NCI-H748 treated with DMSO at 0.1 percent for 48 hours (cell line): ENCODE measurements around the gene TMEM50A.
"Not testable (repeated sequence)": the region's sequence is repeated elsewhere in the genome, so short reads cannot be mapped to it uniquely, and the experiment has no call there.

Experiments
- DNase-seq: peaks from one replicate; lab custom pipeline; 2025; lab: John Stamatoyannopoulos, UW

The TMEM50A gene

DNA sequence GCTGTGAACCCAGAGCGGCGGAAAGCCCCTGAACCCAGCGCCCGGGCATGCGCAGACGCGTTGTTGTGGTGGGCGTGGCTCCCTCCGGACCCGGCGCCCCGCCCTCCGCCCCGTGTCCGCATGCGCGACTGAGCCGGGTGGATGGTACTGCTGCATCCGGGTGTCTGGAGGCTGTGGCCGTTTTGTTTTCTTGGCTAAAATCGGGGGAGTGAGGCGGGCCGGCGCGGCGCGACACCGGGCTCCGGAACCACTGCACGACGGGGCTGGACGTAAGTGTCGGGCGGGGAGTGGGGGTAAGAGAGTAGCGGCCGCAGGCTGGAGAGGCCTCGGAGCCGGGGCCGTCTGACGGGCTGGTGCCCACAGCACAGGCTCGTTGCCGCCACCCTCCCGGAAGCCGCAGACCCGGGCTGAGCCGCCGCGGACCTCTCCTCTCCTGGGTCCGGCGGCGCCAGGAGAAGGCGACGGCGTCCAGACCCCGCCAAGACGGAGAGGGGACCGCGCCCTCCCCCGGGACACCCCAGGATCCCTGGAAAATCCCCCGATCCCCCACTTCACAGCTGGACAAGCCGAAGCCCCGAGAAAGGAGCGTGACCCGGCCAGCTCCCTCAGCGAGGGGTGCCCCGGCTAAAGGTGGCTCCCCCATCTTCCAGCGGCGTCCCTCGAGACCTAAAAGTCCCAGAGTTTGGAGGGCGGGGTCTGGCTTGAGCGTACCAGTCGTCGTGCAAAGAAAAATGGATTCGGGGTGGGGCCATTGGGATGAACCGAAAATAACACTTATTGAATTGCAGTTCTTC lies at the start of gene TMEM50A:
Gene TMEM50A, plus strand, starts transcription at position 147 of the 794 bp plus-strand sequence. CDS start 2,153 bp downstream, outside the sequence.
- DNase-seq, result peak; percentile 60

DNA sequence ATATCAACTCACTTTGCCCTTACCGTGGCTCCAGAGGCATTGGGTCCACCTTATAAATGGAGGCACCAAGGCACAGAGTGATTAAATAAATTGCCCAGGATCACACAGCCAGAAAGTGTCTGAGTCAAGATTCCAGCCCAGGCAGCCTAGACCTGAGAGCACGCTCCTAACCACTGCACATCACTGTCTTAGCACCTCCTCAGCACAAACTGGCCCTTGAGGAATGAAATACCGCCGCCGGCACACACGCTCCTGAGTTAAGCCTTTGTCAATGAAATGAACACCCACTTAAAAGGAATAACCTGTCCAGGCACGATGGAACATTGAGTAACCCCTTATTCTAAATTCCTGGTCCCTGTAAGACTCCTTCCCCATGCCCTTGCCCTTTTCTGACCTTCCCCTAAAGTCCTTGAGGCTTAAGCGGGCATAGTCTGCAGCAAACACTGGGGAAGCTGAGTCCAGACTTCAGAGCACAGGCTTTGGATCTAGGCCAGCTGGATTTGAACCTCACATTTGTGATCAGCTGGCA lies 49.5 kb upstream of the TMEM50A start:
- DNase-seq, result not testable (repeated sequence)

DNA sequence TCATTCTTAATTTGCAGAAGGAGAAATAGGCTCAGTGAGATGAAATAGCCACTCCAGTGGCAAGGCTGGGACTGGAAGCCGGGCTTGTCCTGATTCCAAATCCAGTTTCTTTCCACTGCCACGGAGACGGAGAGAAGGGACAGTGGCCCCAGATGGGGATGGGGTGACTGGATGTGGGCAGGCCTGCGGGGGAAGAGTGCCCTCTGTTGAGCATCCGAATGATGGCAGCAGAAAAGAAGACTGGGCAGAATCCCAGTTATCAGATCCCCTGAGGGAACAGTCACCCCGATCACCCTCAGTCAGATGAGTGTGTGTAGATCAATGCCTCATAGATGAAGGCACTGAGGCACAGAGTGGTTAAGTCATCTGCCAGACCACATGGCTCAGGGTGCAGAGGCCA lies 48.1 kb upstream of the TMEM50A start:
- not testable (repeated sequence) for DNase-seq

DNA sequence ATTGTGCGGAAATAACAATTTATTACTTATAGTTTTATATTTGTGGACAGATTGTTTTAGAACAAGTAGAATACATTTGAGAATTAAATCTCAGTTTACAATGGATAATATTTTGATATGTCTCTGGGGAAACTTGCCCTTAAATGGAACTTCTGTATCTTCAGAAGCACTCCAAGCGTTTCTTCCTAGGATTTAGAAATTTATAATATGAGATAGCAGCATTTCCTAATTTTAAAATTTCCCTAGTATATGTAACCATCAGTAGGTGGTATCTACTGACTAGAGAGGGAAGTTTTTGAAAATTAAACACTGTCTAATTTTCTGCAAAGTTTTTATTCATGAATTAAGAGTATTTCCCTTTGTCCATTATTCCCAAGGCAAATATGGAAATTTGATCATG lies 44.7 kb upstream of the TMEM50A start:
- DNase-seq, result not testable (repeated sequence)

DNA sequence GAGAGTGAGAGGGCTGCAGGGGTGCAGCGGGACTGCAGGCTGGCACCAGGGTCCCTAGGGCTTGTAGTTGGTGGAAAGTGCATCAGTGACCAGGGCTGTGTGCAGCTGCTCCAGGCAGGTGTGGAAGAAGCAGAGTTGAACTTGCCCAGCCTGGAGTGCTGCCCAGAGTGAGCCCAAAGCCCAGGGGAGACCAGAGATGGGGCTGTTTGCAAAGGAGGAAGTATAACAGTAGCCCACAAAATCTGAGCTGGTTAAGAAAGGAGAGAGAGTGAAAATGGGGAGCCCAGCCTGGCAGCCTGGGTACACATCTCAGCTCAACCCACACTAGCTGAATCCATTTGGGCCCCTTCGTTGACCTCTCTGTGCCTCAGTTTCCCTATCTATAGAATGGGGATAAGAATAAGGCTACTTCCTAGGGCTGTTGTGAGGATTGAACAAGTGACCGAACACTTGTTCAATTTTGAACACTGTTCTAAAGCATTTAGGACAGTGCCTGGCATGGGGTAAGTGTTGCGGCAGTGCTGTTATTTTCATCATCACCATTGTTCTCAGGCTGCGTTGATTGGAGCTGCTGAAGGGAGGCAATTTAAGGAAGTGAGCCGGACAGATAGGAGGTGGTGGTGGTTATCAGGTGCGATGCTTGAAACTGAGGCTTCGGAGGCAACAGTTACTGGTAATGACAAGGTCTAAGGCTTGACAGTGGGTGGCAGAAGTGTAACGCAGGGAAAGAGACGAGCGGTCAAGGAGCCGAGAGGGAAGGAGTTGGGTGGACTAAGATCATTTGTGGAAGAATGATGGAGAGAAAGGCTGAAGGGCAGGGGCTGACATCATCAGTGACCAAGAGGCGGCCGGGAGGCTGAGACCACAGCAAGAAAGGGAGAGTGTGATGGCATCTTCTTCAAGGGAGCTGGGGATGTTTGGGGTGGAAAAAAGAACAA lies 43.0 kb upstream of the TMEM50A start:
- DNase-seq, result not testable (repeated sequence)

DNA sequence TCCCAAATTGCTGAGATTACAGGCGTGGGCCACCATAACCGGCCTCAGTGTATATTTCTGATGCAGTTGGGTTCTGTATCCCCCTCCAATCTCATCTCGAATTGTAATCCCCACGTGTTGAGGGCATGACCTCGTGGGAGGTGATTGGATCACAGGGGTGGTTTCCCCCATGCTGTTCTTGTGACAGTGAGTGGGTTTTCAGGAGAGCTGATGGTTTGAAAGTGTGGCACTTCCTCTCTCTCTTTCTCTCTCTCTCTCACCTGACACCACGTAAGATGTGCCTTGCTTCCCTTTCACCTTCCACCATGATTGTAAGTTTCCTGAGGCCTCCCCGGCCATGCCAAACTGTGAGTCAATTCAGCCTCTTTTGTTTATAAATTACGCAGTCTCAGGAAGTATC lies 41.6 kb upstream of the TMEM50A start:
- not testable (repeated sequence) for DNase-seq

DNA sequence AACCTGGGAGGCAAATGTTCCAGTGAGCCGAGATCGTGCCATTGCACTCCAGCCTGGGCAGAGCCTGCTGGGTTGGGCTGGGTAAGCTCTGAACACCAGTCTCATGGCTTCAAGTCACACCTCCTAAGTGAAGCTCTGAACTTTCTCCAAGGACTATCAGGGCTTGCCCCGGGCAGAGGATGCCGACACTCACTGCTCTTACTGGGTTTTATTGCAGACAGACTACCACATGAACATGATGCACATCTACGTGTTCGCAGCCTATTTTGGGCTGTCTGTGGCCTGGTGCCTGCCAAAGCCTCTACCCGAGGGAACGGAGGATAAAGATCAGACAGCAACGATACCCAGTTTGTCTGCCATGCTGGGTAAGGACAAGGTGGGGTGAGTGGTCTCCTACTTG lies 37.4 kb upstream of the TMEM50A start:
- DNase-seq, result not testable (repeated sequence)

DNA sequence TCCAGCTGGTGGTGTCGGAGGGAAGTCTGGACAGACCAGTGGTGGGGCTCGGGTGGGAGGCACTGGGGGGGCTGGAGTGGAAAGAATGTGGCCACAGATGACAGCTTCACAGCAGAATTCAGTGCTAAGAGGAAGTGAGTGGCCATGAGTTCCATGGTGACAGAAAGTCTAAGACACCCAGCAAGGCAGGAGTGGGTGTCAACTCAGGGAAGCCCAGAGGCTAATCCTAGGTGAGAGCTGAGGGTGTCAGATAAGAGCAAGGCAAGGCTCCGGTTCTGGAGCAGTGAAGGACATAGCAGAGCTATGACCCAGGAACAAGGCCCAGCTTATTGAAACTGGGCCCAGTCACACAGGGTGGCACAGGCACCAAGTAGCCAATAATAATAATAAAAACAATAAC lies 35.8 kb upstream of the TMEM50A start:
- DNase-seq, result not testable (repeated sequence)

DNA sequence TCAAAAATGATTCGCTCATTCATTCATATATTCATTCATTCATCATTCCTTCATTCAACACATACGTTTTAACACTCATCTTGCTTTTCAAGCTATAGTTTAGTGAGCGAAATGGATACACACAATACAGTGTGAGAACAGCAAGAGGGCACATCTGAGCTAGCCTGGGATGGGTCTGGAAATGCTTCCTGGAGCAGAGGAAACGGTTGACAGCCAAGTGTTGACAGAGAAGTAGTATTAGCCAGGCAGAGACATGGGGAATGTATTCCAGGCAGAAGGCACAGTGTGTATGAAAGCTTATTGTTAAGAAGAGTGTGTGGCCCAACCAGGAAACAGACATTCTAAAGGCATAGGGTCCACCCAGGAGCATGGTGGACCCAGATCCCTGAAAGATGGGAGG lies 33.2 kb upstream of the TMEM50A start:
- not testable (repeated sequence) for DNase-seq

DNA sequence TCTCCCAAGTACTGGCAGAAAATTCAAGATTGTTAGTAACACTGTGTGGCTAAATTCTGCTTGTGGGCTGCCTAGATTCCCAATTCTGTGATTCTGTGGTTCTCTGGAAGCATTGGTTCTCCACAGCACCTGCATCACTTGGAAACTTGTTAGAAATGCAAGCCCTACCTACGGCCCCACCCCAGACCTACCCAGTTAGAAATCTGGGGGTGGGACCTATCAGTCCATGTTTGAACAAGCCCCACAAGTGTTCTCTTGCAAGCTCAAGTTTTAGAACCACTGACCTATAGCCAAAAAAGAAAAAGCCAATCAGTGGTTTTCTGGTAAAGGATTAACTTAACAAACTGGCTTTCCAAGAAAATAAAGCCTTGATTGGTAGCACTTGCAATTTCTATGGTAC lies 30.0 kb upstream of the TMEM50A start:
- DNase-seq, result not testable (repeated sequence)

DNA sequence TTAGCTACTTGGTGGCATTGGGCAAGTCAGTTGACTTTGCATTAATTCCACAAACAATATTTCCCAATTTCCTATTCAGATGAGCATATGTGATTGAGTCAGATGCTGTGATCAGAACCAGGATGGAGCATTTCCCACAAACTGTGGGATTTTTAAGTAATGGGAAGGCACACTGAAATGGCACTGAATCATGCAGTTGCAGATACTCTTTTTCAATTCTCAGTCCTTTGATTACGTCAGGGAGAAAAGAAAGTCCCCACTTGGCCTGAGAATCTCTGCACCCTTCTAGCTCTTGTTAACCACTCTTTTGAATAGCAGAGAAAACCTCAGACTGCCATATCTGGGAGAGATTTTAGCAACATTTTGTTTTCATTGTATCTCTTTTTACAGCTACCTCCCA lies 29.0 kb upstream of the TMEM50A start:
- not testable (repeated sequence) for DNase-seq

DNA sequence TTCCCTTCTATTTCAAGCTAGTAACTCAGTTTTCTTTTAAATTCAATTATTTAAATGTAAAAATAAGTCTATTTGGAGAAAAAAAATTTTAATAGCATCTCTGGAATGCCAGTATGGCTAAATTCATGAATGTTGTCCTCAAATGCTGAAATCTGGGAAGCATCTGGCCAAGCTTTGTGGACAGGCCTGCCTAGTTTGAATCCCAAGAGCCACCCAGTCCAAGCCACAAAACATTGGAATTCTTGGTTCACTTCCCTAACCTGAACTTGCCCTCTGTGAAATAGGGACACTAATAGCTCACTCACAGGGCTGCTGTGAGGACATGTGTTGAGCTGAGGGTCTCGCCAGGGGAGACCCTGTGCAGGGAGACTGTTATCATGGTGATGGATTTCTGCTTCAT lies 28.6 kb upstream of the TMEM50A start:
- DNase-seq, result not testable (repeated sequence)

DNA sequence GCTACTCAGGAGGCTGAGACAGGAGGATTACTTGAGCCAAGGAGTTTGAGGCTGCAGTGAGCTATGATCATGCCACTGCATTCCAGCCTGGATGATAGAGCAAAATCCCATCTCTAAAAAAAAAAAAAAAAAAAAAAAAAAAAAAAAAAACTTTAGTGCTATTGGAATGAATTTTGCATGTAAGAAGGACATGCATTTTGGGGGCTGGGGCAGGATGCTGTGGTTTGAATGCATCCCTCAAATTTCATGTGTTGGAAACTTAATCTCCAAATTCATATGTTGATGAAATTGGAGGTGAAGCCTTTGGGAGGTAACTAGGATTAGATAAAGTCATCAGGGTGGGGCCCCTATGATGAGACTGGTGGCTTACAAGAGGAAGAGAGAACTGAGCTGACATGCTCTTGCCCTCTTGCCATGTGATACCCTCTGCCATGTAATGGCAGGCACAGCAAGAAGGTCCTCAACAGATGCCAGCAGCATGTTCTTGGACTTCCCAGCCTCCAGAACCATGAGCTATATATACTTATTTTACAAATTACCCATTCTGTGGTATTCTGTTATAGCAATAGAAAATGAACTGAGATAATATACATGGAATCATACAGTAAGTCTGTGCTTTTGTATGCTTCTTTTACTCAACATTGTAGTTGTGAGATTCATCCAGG lies 25.2 kb upstream of the TMEM50A start:
- not testable (repeated sequence) for DNase-seq

DNA sequence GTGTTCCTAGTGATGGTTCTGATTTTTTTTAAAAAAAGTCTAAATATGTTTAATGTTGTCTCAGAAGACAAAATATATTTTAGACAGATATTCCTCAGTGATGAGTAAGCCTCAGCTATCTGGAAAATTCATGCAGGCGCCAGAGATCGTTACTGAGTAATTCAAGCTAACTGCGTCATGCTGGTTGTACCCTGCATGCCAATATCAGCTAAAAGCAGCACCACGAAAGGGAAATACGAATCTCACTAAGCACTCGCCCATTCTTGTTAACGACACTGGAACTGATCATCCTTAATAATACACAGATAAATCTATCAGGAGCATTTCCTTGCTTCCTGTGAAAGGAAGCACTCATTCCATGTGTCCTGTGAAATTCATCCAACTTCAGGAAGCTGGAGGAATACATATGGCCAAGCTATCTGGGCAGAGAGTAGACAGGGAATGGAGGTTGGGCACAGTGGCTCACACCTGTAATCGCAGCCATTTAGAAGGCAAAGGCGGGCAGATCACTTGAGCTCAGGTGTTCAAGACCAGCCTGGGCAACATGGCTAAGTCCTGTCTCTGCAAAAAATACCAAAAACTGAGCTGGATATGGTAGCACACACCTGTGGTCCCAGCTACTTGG lies 17.7 kb upstream of the TMEM50A start:
- not testable (repeated sequence) for DNase-seq

DNA sequence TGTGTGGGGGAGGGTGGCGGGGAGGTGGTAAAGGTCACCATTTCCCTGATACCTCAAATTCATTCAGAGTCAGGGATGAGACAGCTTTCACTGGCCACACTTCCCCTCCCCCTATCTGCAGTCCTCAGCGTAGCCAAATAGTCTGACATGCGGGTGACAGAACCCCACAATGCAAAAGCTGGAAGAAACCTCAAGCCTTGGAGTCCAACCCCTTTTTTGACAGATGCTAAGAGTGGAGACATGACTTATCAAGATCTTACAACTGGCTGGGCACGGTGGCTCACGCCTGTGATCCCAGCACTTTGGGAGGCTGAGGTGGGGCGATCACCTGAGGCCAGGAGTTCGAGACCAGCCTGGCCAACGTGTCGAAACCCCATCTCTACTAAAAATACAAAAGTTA lies 16.0 kb upstream of the TMEM50A start:
- DNase-seq, result not testable (repeated sequence)

DNA sequence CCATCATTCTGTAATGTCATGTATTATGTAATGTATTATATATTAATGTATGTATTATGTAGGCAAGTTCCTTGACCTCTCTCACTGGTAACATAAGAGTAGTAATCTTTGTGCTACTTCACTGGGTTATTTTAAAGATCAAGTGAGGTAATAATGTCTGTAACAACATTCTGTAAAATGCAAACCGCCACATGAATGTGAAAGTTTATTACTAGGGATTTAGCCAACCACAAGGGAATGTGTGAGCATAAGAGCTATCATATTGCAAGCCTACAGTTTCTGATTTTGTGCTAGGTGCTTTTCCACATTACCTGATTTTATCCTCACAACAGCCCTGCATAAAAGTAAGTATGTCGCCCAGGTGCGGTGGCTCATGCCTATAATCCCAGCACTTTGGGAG lies 13.7 kb upstream of the TMEM50A start:
- not testable (repeated sequence) for DNase-seq

DNA sequence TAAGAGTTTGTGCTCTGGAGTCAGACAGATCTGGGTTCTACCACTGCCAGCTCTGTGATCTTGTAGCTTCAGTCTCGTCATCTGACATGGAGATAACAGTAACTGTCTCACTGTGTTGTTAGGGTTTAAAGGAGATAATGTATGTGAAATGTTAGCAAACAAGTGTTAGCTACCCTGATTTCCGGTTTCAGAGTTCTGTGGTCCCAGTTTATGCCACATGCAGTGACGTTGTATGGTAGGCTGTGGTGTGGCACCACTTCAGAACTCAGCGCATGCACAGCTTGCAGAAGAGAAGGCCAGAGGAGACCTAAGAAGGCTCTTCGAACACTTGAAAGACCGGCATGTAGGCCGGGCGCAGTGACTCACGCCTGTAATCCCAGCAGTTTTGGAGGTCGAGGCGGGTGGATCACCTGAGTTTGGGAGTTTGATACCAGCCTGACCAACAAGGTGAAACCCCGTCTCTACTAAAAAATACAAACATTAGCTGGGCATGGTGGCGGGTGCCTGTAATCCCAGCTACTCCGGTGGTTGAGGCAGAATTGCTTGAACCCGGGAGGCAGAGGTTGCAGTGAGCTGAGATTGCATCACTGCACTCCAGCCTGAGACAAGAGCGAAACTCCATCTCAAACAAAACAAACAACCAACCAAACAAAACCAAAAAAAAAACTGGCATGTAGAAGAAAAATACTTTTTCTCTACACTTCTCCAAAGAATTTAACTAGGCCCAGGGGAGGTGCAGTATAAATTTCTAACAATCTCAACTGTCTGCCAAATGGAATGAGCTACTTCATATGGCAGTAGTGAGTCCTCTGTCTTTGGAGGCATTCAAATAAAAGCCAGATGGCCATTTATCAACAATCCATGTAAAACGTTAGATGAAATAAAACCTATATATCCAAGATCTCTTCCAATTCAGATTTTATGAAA lies 10.0 kb upstream of the TMEM50A start:
- not testable (repeated sequence) for DNase-seq

DNA sequence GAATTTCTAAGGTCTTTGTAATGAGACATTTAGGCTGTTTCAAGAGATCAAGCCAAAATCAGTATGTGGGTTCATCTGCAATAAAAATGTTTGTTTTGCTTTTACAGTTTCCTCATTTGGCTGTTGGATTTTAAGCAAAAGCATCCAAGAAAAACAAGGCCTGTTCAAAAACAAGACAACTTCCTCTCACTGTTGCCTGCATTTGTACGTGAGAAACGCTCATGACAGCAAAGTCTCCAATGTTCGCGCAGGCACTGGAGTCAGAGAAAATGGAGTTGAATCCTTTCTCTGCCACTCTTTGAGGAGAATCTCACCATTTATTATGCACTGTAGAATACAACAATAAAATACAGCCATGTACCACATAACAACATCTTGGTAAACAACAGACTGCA lies 9.3 kb upstream of the TMEM50A start:
- DNase-seq, result not testable (repeated sequence)

DNA sequence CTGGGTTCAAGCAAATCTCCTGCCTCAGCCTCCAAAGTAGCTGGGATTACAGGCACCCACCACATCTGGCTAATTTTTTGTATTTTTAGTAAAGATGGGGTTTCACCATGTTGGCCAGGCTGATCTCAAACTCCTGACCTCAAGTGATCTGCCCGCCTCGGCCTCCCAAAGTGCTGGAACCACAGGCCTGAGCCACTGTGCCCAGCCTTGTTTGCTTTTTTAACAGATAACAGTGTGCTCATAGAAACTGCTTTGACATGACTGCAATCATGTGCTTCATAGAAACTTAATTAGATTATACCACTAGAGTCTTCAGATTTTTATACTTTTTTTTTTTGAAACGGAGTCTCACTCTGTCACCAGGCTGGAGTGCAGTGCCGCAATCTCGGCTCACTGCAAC lies 8.8 kb upstream of the TMEM50A start:
- DNase-seq, result not testable (repeated sequence)

DNA sequence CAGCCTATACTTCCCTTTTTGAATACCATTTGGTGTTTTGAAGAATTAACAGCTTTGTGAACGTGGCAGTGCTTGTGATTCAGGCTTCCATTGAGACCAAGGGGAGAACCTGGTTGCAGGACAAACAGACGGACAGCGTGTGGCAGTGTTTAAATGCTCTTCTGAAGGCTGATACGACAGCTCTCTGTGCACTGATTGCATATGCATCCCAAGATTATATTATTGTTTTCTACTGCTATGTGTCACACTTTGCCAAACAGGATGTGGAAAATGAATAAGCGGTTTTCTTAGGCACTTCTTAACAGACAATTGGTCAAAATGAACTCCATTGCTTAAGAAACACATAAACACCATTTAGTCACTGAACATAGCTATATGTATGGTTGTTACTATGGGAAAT lies 8.2 kb upstream of the TMEM50A start:
- DNase-seq, result not testable (repeated sequence)
